HK-2 (cell line): ENCODE measurements around the gene PPM1K.
A peak's percentile ranks its signal among the peaks of the same experiment; 100 is the strongest.
"Not testable (repeated sequence)": the region's sequence is repeated elsewhere in the genome, so short reads cannot be mapped to it uniquely, and the experiment has no call there.

ENCODE experiments used
- DNase-seq: peaks from one replicate; pipeline ENCODE4 v3.0.0-alpha.2; 2018; ENCODE audit not compliant: unreplicated experiment

Gene PPM1K

GRCh38 chr4:88284439-88285234 is at the start of gene PPM1K:
Gene PPM1K (minus strand): TSS chr4:88284561. CDS start chr4:88278583, 5,978 bp downstream.
- peak; percentile 99 for DNase-seq

GRCh38 chr4:88333741-88334405 is 49.5 kb upstream of the PPM1K start:
- DNase-seq, result no peak

- DNase-seq, result no peak
These were observed 43.3 kb upstream of the PPM1K start for GRCh38 chr4:88327665-88328064.

DNA sequence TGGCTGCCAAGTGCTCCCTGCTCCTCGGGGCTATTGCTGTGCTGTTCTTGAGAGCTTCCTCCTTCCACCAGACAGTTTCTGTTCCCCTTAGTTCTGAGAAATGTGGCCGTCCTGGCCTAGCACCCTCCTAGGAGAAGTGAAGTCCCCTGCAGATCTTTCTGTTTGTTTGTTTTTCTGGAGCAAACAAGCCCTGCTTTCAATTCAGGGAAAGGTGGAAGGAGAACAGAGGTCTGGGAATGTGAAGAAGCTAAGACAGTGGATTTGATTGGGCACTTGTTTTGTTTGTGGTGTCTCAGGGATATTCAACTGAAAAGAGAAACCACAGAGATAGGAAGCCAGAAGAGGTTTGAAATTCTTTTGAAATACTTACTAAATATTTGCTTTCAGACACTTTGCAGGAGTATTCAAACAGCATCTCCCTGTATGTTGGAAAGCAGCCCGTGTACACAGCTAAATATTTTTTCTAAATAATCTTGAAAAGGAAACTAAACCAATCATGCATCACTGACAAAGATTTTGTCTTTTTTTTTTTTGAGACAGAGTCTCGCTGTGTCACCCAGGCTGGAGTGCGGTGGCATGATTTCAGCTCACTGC is 36.5 kb upstream of the PPM1K start:
- no peak for DNase-seq

DNA sequence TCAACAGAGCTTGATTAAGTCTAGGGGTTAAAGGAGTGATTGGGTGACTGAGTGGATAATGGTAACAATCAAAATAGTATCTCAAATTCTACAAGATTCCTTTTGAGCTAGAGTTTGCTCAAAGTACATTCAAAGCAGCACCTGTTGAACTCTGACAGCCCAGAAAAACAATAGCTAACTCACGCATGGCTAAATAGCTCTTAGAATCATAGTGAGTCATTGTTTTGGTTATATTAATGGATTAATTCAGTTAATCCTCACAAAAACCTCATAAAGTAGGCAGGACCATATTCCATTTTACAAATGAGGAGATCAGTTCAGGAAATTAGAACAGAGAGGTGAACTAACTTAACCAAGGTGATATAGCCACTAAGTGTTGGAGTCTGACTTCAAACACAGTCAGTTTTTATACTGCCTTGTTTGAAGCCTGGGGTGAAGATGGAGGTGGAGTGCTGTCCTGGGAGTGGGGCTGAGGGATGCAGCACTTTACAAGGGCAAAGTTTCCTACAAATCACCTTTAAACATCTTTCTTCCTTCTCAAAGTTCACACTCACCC is 35.9 kb upstream of the PPM1K start:
- no peak for DNase-seq

DNA sequence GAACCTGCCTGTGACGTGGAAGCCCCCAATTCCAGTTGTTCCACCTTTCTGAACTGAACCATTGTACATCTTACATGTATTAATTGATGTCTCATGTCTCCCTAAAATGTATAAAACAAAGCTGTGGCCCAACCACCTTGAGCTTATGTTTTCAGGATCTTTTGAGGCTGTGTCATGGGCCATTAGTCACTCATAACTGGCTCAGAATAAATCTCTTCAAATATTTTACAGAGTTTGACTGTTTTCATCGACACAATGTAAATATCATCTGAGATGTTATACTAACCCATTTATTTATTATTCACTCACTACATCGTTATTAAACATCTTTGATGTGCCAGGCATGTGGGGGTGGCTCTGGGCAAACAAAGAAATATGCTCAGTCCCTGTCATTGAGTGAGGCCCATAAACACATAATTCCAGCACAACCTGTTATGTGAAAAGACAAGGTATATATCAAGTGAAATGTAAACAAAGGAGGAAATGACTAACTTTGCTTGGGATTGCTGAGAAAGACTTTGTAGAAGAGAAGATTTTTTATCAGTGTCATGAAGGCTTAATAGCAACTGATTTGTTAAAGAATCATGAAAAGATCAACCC is 34.5 kb upstream of the PPM1K start:
- DNase-seq, result no peak

DNA sequence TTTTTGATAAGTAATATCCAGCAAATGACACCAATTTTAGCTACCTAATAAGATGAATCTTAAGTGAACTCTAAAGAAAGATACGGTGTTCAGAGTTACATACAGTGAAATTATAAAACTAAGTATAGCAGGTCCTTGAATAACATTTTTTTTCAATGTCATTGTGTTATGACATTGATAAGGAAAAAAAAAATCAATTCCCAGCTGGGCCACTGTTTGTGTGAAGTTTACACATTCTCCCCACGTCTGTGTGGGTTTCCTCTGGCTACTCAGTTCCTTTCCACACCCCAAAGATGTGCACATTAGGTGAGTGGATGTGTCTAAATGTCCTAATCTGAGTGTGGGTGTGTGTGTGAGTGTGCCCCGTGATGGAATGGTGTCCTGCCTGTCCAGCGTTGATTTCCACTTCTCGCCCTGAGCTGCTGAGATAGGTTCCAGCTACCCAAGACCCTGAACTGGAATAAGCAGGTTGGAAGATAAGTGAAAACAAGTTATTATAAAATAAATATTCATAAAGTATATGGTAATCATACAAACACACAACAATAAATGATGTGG is 31.2 kb upstream of the PPM1K start:
- DNase-seq, result no peak

- DNase-seq, result not testable (repeated sequence)
These were observed 28.8 kb upstream of the PPM1K start for GRCh38 chr4:88313088-88313624.

DNA sequence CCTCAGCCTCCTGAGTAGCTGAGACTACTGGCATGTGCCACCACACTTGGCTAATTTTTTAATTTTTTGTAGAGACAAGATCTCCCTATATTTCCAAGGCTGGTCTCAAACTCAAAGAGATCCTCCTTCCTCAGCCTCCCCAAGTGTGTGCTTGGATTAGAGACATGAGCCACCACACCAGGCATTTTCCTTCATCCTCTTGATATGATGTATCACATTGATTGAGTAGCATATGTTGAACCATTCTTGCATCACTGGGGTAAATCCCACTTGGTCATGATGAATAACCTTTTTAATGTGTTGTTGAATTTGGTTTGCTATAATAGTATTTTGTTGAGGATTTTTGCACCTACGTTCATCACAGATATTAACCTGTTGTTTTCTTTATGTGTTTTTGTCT is 24.2 kb upstream of the PPM1K start:
- no peak for DNase-seq

DNA sequence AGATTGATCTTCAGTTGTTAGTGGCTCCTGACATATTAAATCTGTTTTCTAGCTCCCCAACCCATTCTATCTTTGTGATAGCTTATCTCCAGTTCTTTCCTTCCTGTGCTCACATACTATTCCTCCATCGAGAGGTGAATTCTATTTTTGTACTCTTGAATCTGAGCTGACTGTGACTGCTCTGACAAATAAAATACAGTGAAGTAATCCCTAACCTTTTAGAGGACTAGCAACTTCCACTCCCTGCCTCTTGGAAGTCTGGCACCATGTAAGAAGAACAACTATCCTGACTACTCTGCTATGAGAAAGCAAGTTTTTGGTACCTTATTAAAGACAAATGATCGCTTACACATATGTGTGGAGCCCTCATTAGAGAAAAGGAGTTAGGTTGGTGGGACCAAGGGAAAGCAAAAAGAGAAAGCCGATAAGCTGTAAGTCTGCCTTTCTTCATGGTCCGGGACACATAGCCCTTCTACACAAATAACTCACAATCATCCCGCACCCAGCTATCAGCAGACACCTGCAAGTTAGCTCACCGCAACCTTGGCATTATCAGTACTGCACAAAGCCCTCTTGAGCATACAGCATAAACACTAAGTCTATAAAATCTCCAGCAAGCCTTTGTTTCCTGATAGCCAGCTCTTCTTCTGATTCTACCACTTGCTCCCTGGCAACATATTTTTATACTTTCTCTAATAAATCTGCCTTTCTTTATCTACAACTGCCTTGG is 13.5 kb upstream of the PPM1K start:
- DNase-seq, result no peak

DNA sequence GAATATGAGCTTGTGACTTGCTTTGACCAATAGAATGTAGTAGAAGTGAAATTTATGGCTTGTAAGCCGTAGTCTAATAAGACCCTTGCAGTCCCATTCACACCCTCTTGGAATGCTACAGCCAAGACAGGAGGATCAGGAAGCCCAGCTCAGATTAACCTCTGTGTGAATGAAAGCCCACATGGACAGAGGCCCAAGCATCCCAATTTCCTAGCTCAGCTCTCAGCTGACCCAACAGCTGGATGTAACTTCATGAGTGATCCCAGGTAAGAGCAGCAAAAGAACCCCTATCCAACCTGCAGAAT is 12.8 kb upstream of the PPM1K start:
- no peak for DNase-seq

- no peak for DNase-seq
These were observed 12.3 kb upstream of the PPM1K start for GRCh38 chr4:88296413-88297211.

GRCh38 chr4:88295656-88296055 is 11.3 kb upstream of the PPM1K start:
- DNase-seq, result no peak

GRCh38 chr4:88291003-88291402 is 6.6 kb upstream of the PPM1K start:
- no peak for DNase-seq

DNA sequence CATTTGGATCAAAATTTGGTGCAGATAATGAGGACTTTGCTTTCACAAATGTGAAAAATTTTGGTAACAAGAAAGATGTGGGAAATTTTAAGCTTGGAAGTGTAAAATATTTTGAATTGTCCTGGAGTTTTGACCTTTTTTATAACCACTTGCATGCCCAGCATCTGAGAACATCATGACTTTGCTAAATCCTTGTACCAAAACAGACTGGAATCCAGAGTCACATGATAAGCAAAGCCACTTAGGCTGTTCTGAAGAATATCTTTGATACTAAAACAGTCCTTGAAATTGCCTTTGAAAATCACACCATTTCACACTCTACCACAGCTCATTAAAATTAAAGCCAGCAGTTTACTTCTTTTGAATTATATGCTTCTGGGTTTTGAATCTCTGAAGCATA is 2.5 kb upstream of the PPM1K start:
- no peak for DNase-seq

DNA sequence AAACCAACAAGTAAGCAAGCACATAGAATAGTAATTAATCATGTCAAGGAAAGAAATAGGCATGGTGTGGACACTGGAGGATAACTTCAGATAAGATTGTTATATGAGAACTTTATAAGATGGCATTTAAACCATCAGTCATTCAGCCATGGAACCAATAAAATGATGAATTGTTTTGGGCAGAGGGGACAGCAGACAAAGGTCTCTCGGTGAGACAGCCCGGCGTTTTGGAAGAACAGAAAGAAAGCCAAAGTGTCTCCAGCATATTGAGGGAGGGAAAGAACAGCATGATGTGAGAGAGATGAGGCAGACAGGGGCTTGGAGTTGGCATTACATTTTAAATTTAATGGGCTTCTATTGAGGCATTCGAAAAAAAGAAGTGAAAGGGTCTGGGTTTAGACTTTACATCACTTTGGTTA is 883 bp upstream of the PPM1K start:
- no peak for DNase-seq

DNA sequence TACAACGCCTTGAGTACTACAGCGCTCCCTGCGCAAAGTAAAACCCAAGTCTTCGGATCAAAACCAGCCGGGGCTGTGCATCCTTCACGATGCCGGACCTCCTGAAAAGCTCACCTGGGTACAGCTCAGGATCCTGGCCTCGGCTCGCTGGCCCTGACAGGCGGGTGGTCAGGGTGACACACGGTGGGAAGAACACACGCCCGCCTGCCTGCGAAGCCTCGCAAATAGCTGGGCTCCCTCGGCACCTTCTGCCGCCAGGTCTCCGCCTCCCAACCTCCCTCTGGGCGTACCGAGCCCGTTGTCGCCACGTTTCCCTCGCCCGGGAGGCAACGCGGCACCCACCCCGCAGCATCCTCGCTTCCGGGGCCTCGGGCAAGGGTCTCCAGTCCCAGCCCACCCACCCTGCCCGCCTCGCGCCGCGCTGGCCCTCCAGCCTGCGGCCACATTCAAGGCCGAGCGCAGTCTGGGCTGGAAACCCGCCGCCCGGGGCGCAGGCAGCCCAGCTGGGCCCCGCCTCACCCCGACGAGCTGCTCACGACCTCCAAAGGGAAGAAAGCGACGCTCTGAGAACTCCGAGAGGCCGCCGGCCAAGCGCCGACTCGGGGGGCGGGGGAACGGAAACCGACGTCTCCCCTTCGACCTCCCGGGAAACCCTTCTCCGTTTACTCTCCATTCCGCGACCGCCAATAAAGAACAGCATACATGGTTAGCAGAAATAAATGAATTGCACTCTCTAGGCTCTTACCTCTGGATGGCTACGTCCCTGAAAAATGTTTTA is 511 bp downstream of the PPM1K start:
- DNase-seq, result peak; percentile 59

DNA sequence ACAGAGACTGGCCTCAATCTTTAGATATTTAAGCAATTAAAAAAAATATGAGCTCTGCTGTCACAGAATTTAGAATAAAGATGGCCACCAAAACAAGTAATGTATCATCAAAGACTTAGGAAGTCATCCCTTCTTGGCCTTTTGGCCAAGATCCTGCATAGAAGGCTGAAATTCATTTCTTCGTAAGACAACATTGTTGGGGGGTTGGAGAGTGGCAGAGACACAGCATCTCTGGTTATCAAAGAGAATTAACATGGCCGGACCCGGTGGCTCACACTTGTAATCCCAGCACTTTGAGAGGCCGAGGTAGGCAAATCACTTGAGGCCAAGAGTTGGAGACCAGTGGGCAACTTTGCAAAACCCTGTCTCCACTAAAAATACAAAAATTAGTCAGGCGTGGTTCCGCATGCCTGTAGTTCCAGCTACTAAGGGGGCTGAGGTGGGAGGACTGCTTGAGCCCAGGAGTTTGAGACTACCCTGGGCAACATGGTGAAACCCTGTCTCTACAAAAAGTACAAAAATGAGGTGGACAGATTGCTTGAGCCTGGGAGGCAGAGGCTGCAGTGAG is 4.0 kb downstream of the PPM1K start:
- no peak for DNase-seq

- no peak for DNase-seq
These were observed 6.6 kb downstream of the PPM1K start for GRCh38 chr4:88277711-88278225.
